NCI-H1105 (cell line): ENCODE data around the gene LIN7A.
A peak's percentile ranks its signal among the peaks of the same experiment; 100 is the strongest.

Source experiments
- DNase-seq: peaks from one replicate; lab custom pipeline; 2025; lab: John Stamatoyannopoulos, UW

Gene LIN7A

GRCh38 chr12:80937391-80938238 is at the start of gene LIN7A:
Gene LIN7A (minus strand): TSS chr12:80937934. CDS start chr12:80937722, 212 bp downstream.
- DNase-seq = peak; percentile 44

GRCh38 chr12:80986224-80986623 is 48.5 kb upstream of the LIN7A start:
- no peak for DNase-seq

- DNase-seq = no peak
Observed at GRCh38 chr12:80979816-80980215, 42.1 kb upstream of the LIN7A start.

- DNase-seq = no peak
Observed at GRCh38 chr12:80979251-80979650, 41.5 kb upstream of the LIN7A start.

GRCh38 chr12:80977346-80977745 is 39.6 kb upstream of the LIN7A start:
- DNase-seq = no peak

- DNase-seq = no peak
Observed at GRCh38 chr12:80968326-80968725, 30.6 kb upstream of the LIN7A start.

- no peak for DNase-seq
Observed at GRCh38 chr12:80967565-80967964, 29.8 kb upstream of the LIN7A start.

GRCh38 chr12:80966001-80966400 is 28.3 kb upstream of the LIN7A start:
- no peak for DNase-seq

GRCh38 chr12:80958162-80958561 is 20.4 kb upstream of the LIN7A start:
- no peak for DNase-seq

GRCh38 chr12:80954857-80955520 is 17.3 kb upstream of the LIN7A start:
- DNase-seq = no peak

- DNase-seq = no peak
Observed at GRCh38 chr12:80952443-80952842, 14.7 kb upstream of the LIN7A start.

GRCh38 chr12:80946591-80946990 is 8.9 kb upstream of the LIN7A start:
- DNase-seq = no peak

- DNase-seq = no peak
Observed at GRCh38 chr12:80943338-80943737, 5.6 kb upstream of the LIN7A start.

GRCh38 chr12:80941916-80942315 is 4.2 kb upstream of the LIN7A start:
- DNase-seq = no peak

- DNase-seq = no peak
Observed at GRCh38 chr12:80939231-80939950, 1.7 kb upstream of the LIN7A start.

- no peak for DNase-seq
Observed at GRCh38 chr12:80938397-80938796, 663 bp upstream of the LIN7A start.

- peak; percentile 70 for DNase-seq
Observed at GRCh38 chr12:80936642-80937390, 918 bp downstream of the LIN7A start.

GRCh38 chr12:80936353-80936641 is 1.4 kb downstream of the LIN7A start:
- no peak for DNase-seq

- DNase-seq = no peak
Observed at GRCh38 chr12:80935111-80935510, 2.6 kb downstream of the LIN7A start.

GRCh38 chr12:80925983-80926382 is 11.8 kb downstream of the LIN7A start:
- no peak for DNase-seq

GRCh38 chr12:80925237-80925636 is 12.5 kb downstream of the LIN7A start:
- no peak for DNase-seq

GRCh38 chr12:80924437-80924836 is 13.3 kb downstream of the LIN7A start:
- no peak for DNase-seq
